ENCODE measurements around the gene TBL1XR1.

TBL1XR1 gene

DNA sequence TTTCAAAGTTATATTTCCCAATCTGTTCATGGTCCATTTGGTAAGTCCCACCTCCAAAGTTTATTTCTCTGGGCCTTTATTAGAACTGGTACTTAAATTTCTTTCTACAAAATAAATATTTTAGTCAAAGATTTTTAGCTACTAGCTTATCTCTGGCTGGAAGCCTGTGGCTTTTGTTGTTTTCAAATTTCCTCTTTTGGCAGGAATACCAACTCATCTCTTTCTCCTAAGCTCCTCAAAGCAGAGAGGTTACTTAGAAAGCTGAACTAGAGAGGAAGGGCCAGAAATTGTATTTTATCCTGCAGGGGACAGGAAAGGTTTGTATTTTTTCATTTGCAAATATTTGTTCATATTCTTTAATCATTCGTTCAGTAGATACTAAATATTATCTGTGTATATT lies 227.8 kb downstream of the TBL1XR1 start:
- TF ChIP-seq JUND (IDR thresholded peaks at IDR 0.05; ENCODE audit: low read depth) = no peak

More for the DNA sequence above, 227.8 kb downstream of the TBL1XR1 start:
- DNase-seq (ENCODE audit: low read depth in 1 of 2, low spot score in 1 of 2) = no peak
- in situ Hi-C loops (cut with HindIII; ENCODE audit: low pct_unique_long_range_greater_than_20kb, low sequenced_read_pairs) = no loop called here

All from T47D (cell line).